ENCODE data around the gene BCHE.

- TF ChIP-seq SMAD4 (CRISPR knock-in tag; IDR thresholded peaks at IDR 0.05): no peak
- no peak for TF ChIP-seq FOXJ3 (CRISPR knock-in tag; IDR thresholded peaks at IDR 0.05; ENCODE audit: borderline replicate concordance)
- TF ChIP-seq CDX4 (CRISPR knock-in tag; IDR thresholded peaks at IDR 0.05; ENCODE audit: borderline replicate concordance): no peak
- TF ChIP-seq CTCF (IDR thresholded peaks at IDR 0.05): no peak
- no peak for TF ChIP-seq TEAD4 (CRISPR knock-in tag; IDR thresholded peaks at IDR 0.05)
These were observed 88.0 kb downstream of the BCHE start for GRCh38 chr3:165749241-165749640.
